Measurements from ENCODE around the gene SYT14.

- TF ChIP-seq CTCF (IDR thresholded peaks at IDR 0.05; ENCODE audit: low read depth, low read length) (no peak), EZH2phosphoT487 (IDR thresholded peaks at IDR 0.05; ENCODE audit: low read depth) (no peak)
Observed at GRCh38 chr1:209896346-209896745, 41.7 kb upstream of the SYT14 start.
